HepG2 (cell line): Measurements from ENCODE around the gene GUK1. TPM values are rescaled to one million over a fixed set of nuclear protein-coding genes. Genes with fewer than 3 reads are reported as not detected.

Experiments
- ATRX ChIP-seq: sonication (generic); formaldehyde crosslinking; IDR thresholded peaks from 2 replicates; pipeline ENCODE4 v1.4.0; 2020; ENCODE audit warnings: missing genetic modification reagents, borderline replicate concordance
- CBX1 ChIP-seq: IDR thresholded peaks from one replicate; pipeline ENCODE4 v1.6.1; 2016; ENCODE audit warnings: antibody characterized with exemption, low read depth
- FLYWCH1 ChIP-seq: sonication (generic); formaldehyde crosslinking; IDR thresholded peaks from 2 replicates; pipeline ENCODE4 v1.8.1; 2023; ENCODE audit warnings: mild to moderate bottlenecking, missing genetic modification reagents
- IKZF4 ChIP-seq: sonication (generic); formaldehyde crosslinking; IDR thresholded peaks from 2 replicates; pipeline ENCODE4 v1.5.1; 2020; ENCODE audit warnings: borderline replicate concordance, mild to moderate bottlenecking, low read depth, missing genetic modification reagents; ENCODE audit errors: not compliant biosample characterization
- NR2F1 ChIP-seq, 2 experiments: fragments of 450-650 bp in 1 of 2; formaldehyde crosslinking in 1 of 2; IDR thresholded peaks; 2 replicates each; pipeline versions ENCODE4 v1.5.0 to v1.6.1; 2016 to 2020; ENCODE audit warnings: mild to moderate bottlenecking in 1 of 2, missing compliant biosample characterization in 1 of 2, missing genetic modification reagents in 1 of 2, moderate library complexity in 1 of 2
- ONECUT2 ChIP-seq: sonication (generic); formaldehyde crosslinking; IDR thresholded peaks from 2 replicates; pipeline ENCODE4 v1.4.0; 2020; ENCODE audit warnings: missing genetic modification reagents
- PTBP1 ChIP-seq: fragments of 200-400 bp; formaldehyde crosslinking; IDR thresholded peaks from 2 replicates; pipeline ENCODE4 v1.6.1; 2018; ENCODE audit warnings: low read length, low read depth; ENCODE audit not compliant: poor library complexity, severe bottlenecking
- RFXAP ChIP-seq: sonication (generic); formaldehyde crosslinking; IDR thresholded peaks from 2 replicates; pipeline ENCODE4 v1.4.0; 2020; ENCODE audit warnings: missing genetic modification reagents, borderline replicate concordance
- SIX4 ChIP-seq: sonication (generic); formaldehyde crosslinking; IDR thresholded peaks from 2 replicates; pipeline ENCODE4 v1.4.0; 2020; ENCODE audit warnings: missing genetic modification reagents
- TSC22D2 ChIP-seq: sonication (generic); formaldehyde crosslinking; IDR thresholded peaks from 2 replicates; pipeline ENCODE4 v1.5.1; 2020; ENCODE audit warnings: missing genetic modification reagents, mild to moderate bottlenecking, borderline replicate concordance
- ZBTB3 ChIP-seq: sonication (generic); formaldehyde crosslinking; IDR thresholded peaks from 2 replicates; pipeline ENCODE4 v1.4.0; 2020; ENCODE audit warnings: low read depth, mild to moderate bottlenecking, moderate library complexity, missing genetic modification reagents, borderline replicate concordance
- ZNF138 ChIP-seq: sonication (generic); formaldehyde crosslinking; IDR thresholded peaks from 2 replicates; pipeline ENCODE4 v1.5.0; 2020; ENCODE audit warnings: mild to moderate bottlenecking, low read depth, missing genetic modification reagents
- ZNF180 ChIP-seq: sonication (generic); formaldehyde crosslinking; IDR thresholded peaks from 2 replicates; pipeline ENCODE4 v1.4.0; 2020; ENCODE audit warnings: low read depth, missing genetic modification reagents, borderline replicate concordance
- ZNF607 ChIP-seq: sonication (generic); formaldehyde crosslinking; IDR thresholded peaks from 2 replicates; pipeline ENCODE4 v1.5.1; 2020; ENCODE audit warnings: missing genetic modification reagents, mild to moderate bottlenecking, borderline replicate concordance
- ZSCAN21 ChIP-seq: sonication (generic); formaldehyde crosslinking; IDR thresholded peaks from 2 replicates; pipeline ENCODE4 v1.8.0; 2022; ENCODE audit warnings: mild to moderate bottlenecking, missing genetic modification reagents, moderate library complexity, borderline replicate concordance
- polyA plus RNA-seq, 8 experiments: library from polyadenylated mRNA; depleted of rRNA in 3 of 8; stranded (reverse) in 7 of 8; unstranded in 1 of 8; fragments of >200 nt; fragmentation: Illumina TruSeq in 4 of 8; extraction: Trizol in 4 of 8; gene quantifications; 2 replicates each; pipeline versions ENCODE4 v1.2.1 to v1.2.3, GENCODE V29; 2011 to 2016; ENCODE audit warnings: low read depth in 4 of 8, missing spikeins in 1 of 8, mixed read lengths in 1 of 8; ENCODE audit not compliant: insufficient read depth in 1 of 8
- total RNA-seq, 5 experiments: library from RNA; depleted of rRNA; stranded (reverse); fragments of >200 nt; fragmentation: Illumina TruSeq; extraction: Trizol; gene quantifications; 2 replicates each; pipeline ENCODE4 v1.2.3, GENCODE V29; 2016; ENCODE audit warnings: low read depth in 1 of 5
- TF ChIP-seq, protein P1 (sequence below): sonication (generic); formaldehyde crosslinking; IDR thresholded peaks from 2 replicates; pipeline ENCODE4 v1.5.0; 2020; ENCODE audit warnings: mild to moderate bottlenecking, missing genetic modification reagents, borderline replicate concordance
- TF ChIP-seq, protein P2 (sequence below): IDR thresholded peaks from 2 replicates; pipeline ENCODE4 v1.6.1; 2012; ENCODE audit warnings: inconsistent platforms
- TF ChIP-seq, protein P3 (sequence below): sonication (generic); formaldehyde crosslinking; IDR thresholded peaks from 2 replicates; pipeline ENCODE4 v1.5.0; 2020; ENCODE audit warnings: mild to moderate bottlenecking, missing genetic modification reagents, borderline replicate concordance

GUK1 gene
- total and polyA plus RNA-seq, 2 of the 13 experiments (the other 11 are each of a cell fraction or from before 2014, with no cell fraction given), result 116 to 154 TPM

DNA sequence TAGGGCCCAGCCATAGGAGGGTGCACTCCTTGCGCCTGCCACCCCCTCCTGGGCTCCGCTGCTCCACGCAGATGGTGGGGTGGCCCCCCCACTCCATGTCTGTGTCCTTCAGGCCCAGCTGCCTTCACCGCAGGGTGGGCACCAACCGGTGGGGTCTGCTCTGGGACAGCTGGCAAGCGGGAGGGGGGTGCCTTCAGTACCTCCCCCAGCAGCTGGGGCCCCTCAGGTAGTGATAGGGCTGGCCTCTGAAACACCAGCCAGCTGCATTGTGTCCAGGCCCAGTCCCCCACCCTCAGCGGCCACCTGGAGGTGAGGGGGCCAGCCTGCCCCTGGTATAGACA, 10.0 kb downstream of the GUK1 start (continued):
- TF ChIP-seq PTBP1 (no peak), ZNF180 (no peak), SIX4 (CRISPR knock-in tag) (no peak), ONECUT2 (CRISPR knock-in tag) (no peak), ATRX (CRISPR knock-in tag) (no peak), FLYWCH1 (CRISPR knock-in tag) (no peak), ZNF607 (no peak; the same call in 1 of the 2 replicates), TSC22D2 (CRISPR knock-in tag) (no peak), RFXAP (CRISPR knock-in tag) (no peak), ZNF138 (CRISPR knock-in tag) (no peak), NR2F1 (CRISPR knock-in tag; IDR thresholded peaks at IDR 0.05) (no peak), CBX1 (no peak), ZSCAN21 (CRISPR knock-in tag) (no peak), ZBTB3 (CRISPR knock-in tag) (no peak), IKZF4 (no peak)
- TF ChIP-seq, protein P1, sequence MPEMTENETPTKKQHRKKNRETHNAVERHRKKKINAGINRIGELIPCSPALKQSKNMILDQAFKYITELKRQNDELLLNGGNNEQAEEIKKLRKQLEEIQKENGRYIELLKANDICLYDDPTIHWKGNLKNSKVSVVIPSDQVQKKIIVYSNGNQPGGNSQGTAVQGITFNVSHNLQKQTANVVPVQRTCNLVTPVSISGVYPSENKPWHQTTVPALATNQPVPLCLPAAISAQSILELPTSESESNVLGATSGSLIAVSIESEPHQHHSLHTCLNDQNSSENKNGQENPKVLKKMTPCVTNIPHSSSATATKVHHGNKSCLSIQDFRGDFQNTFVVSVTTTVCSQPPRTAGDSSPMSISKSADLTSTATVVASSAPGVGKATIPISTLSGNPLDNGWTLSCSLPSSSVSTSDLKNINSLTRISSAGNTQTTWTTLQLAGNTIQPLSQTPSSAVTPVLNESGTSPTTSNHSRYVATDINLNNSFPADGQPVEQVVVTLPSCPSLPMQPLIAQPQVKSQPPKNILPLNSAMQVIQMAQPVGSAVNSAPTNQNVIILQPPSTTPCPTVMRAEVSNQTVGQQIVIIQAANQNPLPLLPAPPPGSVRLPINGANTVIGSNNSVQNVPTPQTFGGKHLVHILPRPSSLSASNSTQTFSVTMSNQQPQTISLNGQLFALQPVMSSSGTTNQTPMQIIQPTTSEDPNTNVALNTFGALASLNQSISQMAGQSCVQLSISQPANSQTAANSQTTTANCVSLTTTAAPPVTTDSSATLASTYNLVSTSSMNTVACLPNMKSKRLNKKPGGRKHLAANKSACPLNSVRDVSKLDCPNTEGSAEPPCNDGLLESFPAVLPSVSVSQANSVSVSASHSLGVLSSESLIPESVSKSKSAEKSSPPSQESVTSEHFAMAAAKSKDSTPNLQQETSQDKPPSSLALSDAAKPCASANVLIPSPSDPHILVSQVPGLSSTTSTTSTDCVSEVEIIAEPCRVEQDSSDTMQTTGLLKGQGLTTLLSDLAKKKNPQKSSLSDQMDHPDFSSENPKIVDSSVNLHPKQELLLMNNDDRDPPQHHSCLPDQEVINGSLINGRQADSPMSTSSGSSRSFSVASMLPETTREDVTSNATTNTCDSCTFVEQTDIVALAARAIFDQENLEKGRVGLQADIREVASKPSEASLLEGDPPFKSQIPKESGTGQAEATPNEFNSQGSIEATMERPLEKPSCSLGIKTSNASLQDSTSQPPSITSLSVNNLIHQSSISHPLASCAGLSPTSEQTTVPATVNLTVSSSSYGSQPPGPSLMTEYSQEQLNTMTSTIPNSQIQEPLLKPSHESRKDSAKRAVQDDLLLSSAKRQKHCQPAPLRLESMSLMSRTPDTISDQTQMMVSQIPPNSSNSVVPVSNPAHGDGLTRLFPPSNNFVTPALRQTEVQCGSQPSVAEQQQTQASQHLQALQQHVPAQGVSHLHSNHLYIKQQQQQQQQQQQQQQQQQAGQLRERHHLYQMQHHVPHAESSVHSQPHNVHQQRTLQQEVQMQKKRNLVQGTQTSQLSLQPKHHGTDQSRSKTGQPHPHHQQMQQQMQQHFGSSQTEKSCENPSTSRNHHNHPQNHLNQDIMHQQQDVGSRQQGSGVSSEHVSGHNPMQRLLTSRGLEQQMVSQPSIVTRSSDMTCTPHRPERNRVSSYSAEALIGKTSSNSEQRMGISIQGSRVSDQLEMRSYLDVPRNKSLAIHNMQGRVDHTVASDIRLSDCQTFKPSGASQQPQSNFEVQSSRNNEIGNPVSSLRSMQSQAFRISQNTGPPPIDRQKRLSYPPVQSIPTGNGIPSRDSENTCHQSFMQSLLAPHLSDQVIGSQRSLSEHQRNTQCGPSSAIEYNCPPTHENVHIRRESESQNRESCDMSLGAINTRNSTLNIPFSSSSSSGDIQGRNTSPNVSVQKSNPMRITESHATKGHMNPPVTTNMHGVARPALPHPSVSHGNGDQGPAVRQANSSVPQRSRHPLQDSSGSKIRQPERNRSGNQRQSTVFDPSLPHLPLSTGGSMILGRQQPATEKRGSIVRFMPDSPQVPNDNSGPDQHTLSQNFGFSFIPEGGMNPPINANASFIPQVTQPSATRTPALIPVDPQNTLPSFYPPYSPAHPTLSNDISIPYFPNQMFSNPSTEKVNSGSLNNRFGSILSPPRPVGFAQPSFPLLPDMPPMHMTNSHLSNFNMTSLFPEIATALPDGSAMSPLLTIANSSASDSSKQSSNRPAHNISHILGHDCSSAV (CRISPR knock-in tag), result no peak
- TF ChIP-seq, protein P2, sequence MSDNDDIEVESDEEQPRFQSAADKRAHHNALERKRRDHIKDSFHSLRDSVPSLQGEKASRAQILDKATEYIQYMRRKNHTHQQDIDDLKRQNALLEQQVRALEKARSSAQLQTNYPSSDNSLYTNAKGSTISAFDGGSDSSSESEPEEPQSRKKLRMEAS, result no peak
- TF ChIP-seq, protein P3, sequence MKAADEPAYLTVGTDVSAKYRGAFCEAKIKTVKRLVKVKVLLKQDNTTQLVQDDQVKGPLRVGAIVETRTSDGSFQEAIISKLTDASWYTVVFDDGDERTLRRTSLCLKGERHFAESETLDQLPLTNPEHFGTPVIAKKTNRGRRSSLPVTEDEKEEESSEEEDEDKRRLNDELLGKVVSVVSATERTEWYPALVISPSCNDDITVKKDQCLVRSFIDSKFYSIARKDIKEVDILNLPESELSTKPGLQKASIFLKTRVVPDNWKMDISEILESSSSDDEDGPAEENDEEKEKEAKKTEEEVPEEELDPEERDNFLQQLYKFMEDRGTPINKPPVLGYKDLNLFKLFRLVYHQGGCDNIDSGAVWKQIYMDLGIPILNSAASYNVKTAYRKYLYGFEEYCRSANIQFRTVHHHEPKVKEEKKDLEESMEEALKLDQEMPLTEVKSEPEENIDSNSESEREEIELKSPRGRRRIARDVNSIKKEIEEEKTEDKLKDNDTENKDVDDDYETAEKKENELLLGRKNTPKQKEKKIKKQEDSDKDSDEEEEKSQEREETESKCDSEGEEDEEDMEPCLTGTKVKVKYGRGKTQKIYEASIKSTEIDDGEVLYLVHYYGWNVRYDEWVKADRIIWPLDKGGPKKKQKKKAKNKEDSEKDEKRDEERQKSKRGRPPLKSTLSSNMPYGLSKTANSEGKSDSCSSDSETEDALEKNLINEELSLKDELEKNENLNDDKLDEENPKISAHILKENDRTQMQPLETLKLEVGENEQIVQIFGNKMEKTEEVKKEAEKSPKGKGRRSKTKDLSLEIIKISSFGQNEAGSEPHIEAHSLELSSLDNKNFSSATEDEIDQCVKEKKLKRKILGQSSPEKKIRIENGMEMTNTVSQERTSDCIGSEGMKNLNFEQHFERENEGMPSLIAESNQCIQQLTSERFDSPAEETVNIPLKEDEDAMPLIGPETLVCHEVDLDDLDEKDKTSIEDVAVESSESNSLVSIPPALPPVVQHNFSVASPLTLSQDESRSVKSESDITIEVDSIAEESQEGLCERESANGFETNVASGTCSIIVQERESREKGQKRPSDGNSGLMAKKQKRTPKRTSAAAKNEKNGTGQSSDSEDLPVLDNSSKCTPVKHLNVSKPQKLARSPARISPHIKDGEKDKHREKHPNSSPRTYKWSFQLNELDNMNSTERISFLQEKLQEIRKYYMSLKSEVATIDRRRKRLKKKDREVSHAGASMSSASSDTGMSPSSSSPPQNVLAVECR (CRISPR knock-in tag), result peak; percentile 34; the same call in 1 of the 2 replicates
